Activated CD8-positive, alpha-beta memory T cell treated with anti-CD3 and anti-CD28 coated beads for 36 hours (primary cell): ENCODE measurements around the gene SMIM22. TPM values are rescaled to one million over a fixed set of nuclear protein-coding genes. Genes with fewer than 3 reads are reported as not detected.
"Not testable (repeated sequence)": the region's sequence is repeated elsewhere in the genome, so short reads cannot be mapped to it uniquely, and the experiment has no call there.

ENCODE experiments used
- CTCF ChIA-PET: fragments of 350-600 bp; sonication (Branson Sonifier 250); formaldehyde crosslinking; loops from one replicate; lab custom pipeline; 2021; ENCODE audit warnings: antibody characterized with exemption; lab: Charles Lee
- POLR2A ChIA-PET: fragments of 350-600 bp; sonication (Branson Sonifier 250); formaldehyde crosslinking; loops from one replicate; lab custom pipeline; 2021; ENCODE audit warnings: antibody characterized with exemption; lab: Charles Lee
- total RNA-seq, 2 experiments: library from RNA; stranded (reverse); gene quantifications; one replicate each; pipeline ENCODE4 v1.2.3, GENCODE V29; 2021

The SMIM22 gene
- total RNA-seq, 2 experiments from 2014 or later = not detected

- ChIA-PET CTCF (interaction anchor here (1.7 kb wide), 1 partner anchor 33 kb away, joined by 3 read pairs; the partner anchor contains the start of genes ANKS3 and DNAAF8), POLR2A (interaction anchor here (0.5 kb wide), 1 partner anchor 19 kb away, joined by 4 read pairs; no protein-coding TSS in a partner anchor)
Measured at GRCh38 chr16:4766875-4767628, 28.1 kb upstream of the SMIM22 start, which contains the start of gene ZNF500. Gene ZNF500 (minus strand): TSS chr16:4767162. CDS start chr16:4765978, 1,184 bp downstream.

DNA sequence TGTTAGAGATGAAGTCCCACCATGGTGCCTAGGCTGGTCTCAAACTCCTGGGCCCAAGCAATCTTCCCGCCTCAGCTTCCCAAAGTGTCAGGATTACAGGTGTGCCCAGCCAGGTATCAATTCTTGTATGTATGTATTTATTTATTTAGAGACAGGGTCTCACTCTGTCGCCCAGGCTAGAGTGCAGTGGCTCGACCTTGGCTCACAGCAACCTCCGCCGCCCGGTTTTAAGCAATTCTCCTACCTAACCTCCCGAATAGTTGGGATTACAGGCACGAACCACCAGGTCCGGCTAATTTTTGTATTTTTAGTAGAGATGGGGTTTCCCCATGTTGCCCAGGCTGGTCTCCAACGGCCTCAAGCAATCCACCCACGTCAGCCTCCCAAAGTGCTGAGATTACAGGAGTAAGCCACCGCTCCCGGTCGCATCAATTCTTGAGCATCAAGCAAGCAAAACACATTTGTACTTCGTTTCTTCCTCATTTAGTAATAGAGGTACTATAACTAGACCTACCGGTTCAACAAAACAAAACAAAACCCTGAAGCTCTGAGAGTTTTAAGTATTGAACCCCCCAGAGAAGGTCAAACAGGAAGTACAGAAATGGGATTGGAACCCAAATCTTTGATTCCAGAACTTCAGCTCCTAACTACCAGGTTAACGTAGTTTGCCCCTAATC is 27.2 kb upstream of the SMIM22 start:
- CTCF ChIA-PET = interaction anchor here (0.7 to 1.7 kb wide), 3 partner anchors 28 to 117 kb away, joined by 3 read pairs; partner anchors contain the start of genes ANKS3 and DNAAF8
- POLR2A ChIA-PET = interaction anchor here (0.6 to 1.5 kb wide), 5 partner anchors 34 to 295 kb away, joined by 3 to 5 read pairs (median 3); partner anchors contain the start of genes ANKS3, DNAAF8, HMOX2 and ROGDI

GRCh38 chr16:4768549-4769305 is 26.4 kb upstream of the SMIM22 start:
- POLR2A ChIA-PET = interaction anchor here (0.6 to 1.5 kb wide), 5 partner anchors 34 to 296 kb away, joined by 3 to 5 read pairs (median 3); partner anchors contain the start of genes ANKS3, DNAAF8, HMOX2 and ROGDI
- CTCF ChIA-PET = interaction anchor here (0.7 to 1.4 kb wide), 2 partner anchors 29 to 118 kb away, joined by 3 read pairs; no protein-coding TSS in a partner anchor

- ChIA-PET POLR2A (interaction anchor here (1.1 to 1.5 kb wide), 3 partner anchors 33 to 93 kb away, joined by 3 to 5 read pairs (median 3); partner anchors contain the start of genes ANKS3, DNAAF8 and ROGDI), CTCF (interaction anchor here (1.4 kb wide), 1 partner anchor 30 kb away, joined by 3 read pairs; no protein-coding TSS in a partner anchor)
Measured at GRCh38 chr16:4769306-4769638, 25.9 kb upstream of the SMIM22 start.

DNA sequence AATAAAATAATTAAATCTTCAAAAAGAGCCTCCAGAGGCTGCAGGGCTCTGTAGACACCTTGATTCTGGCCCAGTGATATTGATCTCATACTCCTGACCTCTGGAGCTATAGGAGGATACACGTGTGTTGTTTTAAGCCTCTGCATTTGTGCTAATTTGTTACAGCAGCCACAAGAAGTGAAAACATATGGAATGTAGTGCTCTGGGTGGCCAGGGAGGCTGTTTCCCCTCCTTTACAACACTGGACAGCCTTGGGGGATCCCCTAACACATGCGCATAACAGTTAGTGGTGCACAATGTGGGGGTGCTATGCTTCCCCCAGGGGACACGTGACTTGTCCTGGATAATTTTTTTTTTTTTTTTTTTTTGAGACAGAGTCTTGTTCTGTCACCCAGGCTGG is 23.5 kb upstream of the SMIM22 start:
- POLR2A ChIA-PET = no interaction called here
- CTCF ChIA-PET = no interaction called here

- ChIA-PET POLR2A (no interaction called here), CTCF (no interaction called here)
Measured at GRCh38 chr16:4772351-4772750, 22.8 kb upstream of the SMIM22 start.

DNA sequence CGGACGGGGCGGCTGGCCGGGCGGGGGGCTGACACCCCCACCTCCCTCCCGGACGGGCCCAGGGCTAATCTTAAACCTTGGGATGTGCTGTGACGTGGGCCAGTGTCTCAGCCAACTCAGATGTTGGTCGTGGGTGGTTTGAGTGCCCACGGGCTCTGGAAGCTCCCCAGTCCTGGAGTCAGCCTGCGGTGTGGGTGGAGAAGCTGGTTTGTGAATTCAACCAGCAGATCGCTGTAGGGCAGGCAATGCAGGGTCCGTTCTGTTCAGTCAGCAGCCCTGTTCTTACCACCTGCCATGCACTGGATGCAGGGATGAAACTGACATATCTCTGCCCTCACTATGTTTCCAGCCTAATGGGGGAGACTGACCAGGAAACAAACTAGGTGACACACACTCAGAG is 20.2 kb upstream of the SMIM22 start:
- CTCF ChIA-PET = no interaction called here
- POLR2A ChIA-PET = no interaction called here

GRCh38 chr16:4776141-4776705 is 18.9 kb upstream of the SMIM22 start:
- CTCF ChIA-PET = no interaction called here
- POLR2A ChIA-PET = no interaction called here

GRCh38 chr16:4777339-4778049 is 17.7 kb upstream of the SMIM22 start:
- ChIA-PET POLR2A (interaction anchor here (0.7 kb wide), 1 partner anchor 275 kb away, joined by 4 read pairs; no protein-coding TSS in a partner anchor), CTCF (no interaction called here)

DNA sequence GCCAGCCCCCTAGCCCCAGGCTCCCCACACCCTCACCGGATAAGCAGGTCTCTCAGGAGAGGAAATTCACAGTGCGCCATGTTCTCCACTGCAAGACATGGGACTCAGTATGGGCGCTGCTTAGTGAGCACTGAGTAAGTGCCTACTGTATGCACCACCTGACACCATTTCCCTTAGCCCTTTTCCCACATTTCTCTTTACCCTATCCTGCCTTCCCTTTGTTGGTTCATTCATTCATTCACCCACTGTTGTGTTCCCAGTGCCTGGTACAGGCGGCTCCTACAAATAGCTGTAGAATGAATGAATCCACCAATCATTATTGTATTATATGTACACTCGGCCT is 17.1 kb upstream of the SMIM22 start:
- POLR2A ChIA-PET = no interaction called here
- CTCF ChIA-PET = no interaction called here

DNA sequence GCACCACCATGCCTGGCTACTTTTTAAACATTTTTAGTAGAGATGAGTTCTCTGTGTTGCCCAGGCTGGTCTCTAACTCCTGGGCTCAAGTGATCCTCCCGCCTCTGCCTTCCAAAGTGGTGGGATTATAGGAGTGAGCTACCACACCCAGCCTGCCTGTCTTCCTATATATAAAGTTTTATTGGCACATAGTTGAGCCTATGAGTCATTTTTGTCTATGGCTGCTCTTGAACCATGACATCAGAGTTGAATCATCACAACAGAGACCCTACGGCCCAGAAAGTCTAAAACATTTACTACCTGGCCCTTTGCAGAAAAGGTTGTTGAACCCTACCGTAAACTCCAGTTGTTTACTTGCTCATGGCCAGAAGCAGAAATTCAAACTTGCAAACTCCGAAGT is 14.9 kb upstream of the SMIM22 start:
- ChIA-PET POLR2A (no interaction called here), CTCF (no interaction called here)

- ChIA-PET CTCF (no interaction called here), POLR2A (no interaction called here)
Measured at GRCh38 chr16:4783251-4783950, 11.8 kb upstream of the SMIM22 start.

- POLR2A ChIA-PET = no interaction called here
- CTCF ChIA-PET = no interaction called here
Measured at GRCh38 chr16:4783951-4784336, 11.2 kb upstream of the SMIM22 start.

DNA sequence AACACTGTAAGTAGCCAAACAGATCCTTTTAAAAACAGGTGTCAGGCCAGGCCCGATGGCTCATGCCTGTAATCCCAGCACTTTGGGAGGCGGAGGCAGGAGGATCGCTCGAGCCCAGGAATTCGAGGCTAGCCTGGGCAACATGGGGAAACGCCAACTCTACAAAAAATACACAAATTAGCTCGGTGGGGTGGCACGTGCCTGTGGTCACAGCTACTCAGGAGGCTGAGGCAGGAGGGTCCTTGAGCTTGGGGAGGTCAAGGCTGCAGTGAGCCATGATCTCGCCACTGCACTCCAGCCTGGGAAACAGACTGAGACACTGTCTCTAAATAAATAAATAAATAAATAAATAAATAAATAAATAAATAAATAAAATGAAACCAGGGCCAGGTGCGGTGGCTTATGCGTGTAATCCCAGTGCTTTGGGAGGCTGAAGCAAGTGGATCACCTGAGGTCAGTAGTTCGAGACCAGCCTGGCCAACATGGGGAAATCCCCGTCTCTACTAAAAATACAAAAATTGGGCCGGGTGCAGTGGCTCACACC is 10.7 kb upstream of the SMIM22 start:
- CTCF ChIA-PET, POLR2A ChIA-PET: not testable (repeated sequence)

DNA sequence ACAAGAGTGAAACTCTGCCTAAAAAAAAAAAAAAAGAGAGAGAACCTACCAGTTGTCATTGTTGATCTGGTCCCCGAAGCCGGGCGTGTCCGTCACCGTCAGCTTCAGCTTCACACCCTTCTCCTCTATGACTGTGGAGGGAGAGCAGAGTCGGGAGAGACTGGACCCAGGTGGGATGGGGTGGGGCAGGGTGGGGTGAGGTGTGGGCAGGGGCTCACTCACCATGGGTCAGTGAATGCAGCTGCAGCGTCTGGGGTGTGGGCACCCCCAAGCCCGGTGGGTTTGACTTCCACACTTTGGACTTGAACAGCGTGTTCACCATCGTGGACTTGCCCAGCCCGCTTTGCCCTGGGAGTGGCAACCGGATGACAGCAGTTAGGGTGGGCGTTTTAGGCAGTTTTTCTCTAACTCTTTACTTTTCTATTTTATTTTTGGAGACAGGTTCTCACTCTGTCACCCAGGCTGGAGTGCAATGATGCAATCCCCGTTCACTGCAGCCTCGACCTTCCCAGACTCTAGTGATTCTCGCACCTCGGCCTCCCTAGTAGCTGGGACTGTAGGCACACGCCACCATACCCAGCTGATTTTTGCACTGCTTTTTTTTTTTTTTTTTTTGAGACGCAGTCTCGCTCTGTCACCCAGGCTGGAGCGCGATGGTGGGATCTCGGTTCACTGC is 9.3 kb upstream of the SMIM22 start:
- POLR2A ChIA-PET = no interaction called here

DNA sequence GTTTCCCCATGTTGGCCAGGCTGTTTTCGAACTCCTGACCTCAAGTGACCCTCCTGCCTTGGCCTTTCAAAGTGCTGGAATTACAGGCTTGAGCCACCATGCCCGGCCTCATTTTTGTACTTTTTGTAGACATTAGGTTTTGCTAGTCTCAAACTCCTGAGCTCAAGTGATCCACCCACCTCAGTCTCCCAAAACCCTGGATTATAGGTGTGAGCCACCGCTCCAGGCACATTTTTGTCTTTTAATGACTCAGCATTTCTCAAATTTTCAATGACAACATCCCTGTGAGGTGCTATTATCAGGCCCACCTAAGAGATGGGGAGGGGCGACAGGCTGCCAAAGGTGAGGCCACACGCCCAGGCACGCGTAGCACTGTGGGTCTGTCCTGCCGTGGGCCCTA is 8.1 kb upstream of the SMIM22 start:
- POLR2A ChIA-PET = no interaction called here
- CTCF ChIA-PET = no interaction called here

More for the DNA sequence above, 9.3 kb upstream of the SMIM22 start:
- CTCF ChIA-PET = interaction anchor here (0.7 kb wide), 1 partner anchor 268 kb away, joined by 3 read pairs; no protein-coding TSS in a partner anchor
